Liver (tissue), 9 donors: ENCODE data around the gene ACTR10. TPM values are rescaled to one million over a fixed set of nuclear protein-coding genes. Genes with fewer than 3 reads are reported as not detected.

ENCODE experiments used
- DNase-seq: peaks from one replicate; pipeline ENCODE4 v3.0.0-alpha.2; 2017; ENCODE audit warnings: low spot score
- H3K27ac ChIP-seq, 2 donors: one replicate each; pipeline ENCODE4 v1.7.0; 2013; ENCODE audit warnings: inconsistent platforms in 2 of 2, low read length in 2 of 2, control low read depth in 1 of 2, low read depth in 1 of 2, mild to moderate bottlenecking in 1 of 2
- H3K27me3 ChIP-seq, 4 donors: one replicate each; pipeline versions ENCODE4 v1.6.1 to v1.7.0; 2013; ENCODE audit warnings: low read length in 3 of 4, inconsistent platforms in 1 of 4, mild to moderate bottlenecking in 1 of 4, moderate library complexity in 1 of 4; ENCODE audit not compliant: control insufficient read depth in 4 of 4, insufficient read depth in 4 of 4
- H3K36me3 ChIP-seq, 4 donors: one replicate each; pipeline versions ENCODE4 v1.6.1 to v1.7.0; 2013; ENCODE audit warnings: low read length in 3 of 4, mild to moderate bottlenecking in 3 of 4, low read depth in 1 of 4, moderate library complexity in 1 of 4; ENCODE audit not compliant: control insufficient read depth in 4 of 4, insufficient read depth in 3 of 4
- H3K4me1 ChIP-seq, 4 donors: one replicate each; pipeline versions ENCODE4 v1.6.1 to v1.7.0; 2013; ENCODE audit warnings: low read length in 3 of 4, mild to moderate bottlenecking in 3 of 4, moderate library complexity in 1 of 4; ENCODE audit not compliant: control insufficient read depth in 4 of 4, insufficient read depth in 4 of 4
- H3K4me3 ChIP-seq, 3 donors: one replicate each; pipeline versions ENCODE4 v1.6.1 to v1.7.0; 2013; ENCODE audit warnings: low read length in 3 of 3, control low read depth in 1 of 3, low read depth in 1 of 3, mild to moderate bottlenecking in 1 of 3
- H3K9ac ChIP-seq, 2 donors: one replicate each; pipeline ENCODE4 v1.7.0; 2013; ENCODE audit warnings: low read length in 2 of 2, mild to moderate bottlenecking in 2 of 2, moderate library complexity in 2 of 2, control low read depth in 1 of 2, low read depth in 1 of 2
- H3K9me3 ChIP-seq, 4 donors: one replicate each; pipeline versions ENCODE4 v1.6.1 to v1.7.0; 2013; ENCODE audit warnings: low read length in 3 of 4; ENCODE audit not compliant: control insufficient read depth in 4 of 4
- ATF3 ChIP-seq: IDR thresholded peaks from 2 replicates; pipeline ENCODE4 v1.6.1; 2016; ENCODE audit warnings: antibody characterized with exemption
- CTCF ChIP-seq: fragments of 150-350 bp; IDR thresholded peaks from 2 replicates; pipeline ENCODE4 v1.5.1; 2017; ENCODE audit warnings: improper control_type of control experiment, low read depth, low read length; ENCODE audit not compliant: missing input control
- EGR1 ChIP-seq, 2 donors: IDR thresholded peaks; 2 replicates each; pipeline ENCODE4 v1.6.1; 2016 to 2018; ENCODE audit warnings: antibody characterized with exemption in 2 of 2, low read depth in 2 of 2
- FOXA1 ChIP-seq: IDR thresholded peaks from 2 replicates; pipeline ENCODE4 v1.6.1; 2016; ENCODE audit warnings: antibody characterized with exemption
- FOXA2 ChIP-seq: IDR thresholded peaks from 2 replicates; pipeline ENCODE4 v1.6.1; 2016; ENCODE audit warnings: antibody characterized with exemption
- GABPA ChIP-seq, 2 donors: IDR thresholded peaks in 1 of 2; conservative IDR thresholded peaks in 1 of 2; 2 replicates each; pipeline ENCODE4 v1.6.1; 2016; ENCODE audit warnings: antibody characterized with exemption in 2 of 2, mild to moderate bottlenecking in 1 of 2, moderate library complexity in 1 of 2
- HNF4A ChIP-seq, 2 donors: conservative IDR thresholded peaks; 2 replicates each; pipeline ENCODE4 v1.6.1; 2016; ENCODE audit warnings: antibody characterized with exemption in 2 of 2, mild to moderate bottlenecking in 2 of 2
- HNF4G ChIP-seq: IDR thresholded peaks from 2 replicates; pipeline ENCODE4 v1.6.1; 2016; ENCODE audit warnings: antibody characterized with exemption
- JUND ChIP-seq, 2 donors: IDR thresholded peaks; 2 replicates each; pipeline ENCODE4 v1.6.1; 2016; ENCODE audit warnings: antibody characterized with exemption in 2 of 2
- MAX ChIP-seq: IDR thresholded peaks from 2 replicates; pipeline ENCODE4 v1.6.1; 2016; ENCODE audit warnings: antibody characterized with exemption
- NR2F2 ChIP-seq: IDR thresholded peaks from 2 replicates; pipeline ENCODE4 v1.6.1; 2016; ENCODE audit warnings: antibody characterized with exemption
- RAD21 ChIP-seq, 2 donors: IDR thresholded peaks; 2 replicates each; pipeline ENCODE4 v1.6.1; 2016; ENCODE audit warnings: antibody characterized with exemption in 2 of 2, mild to moderate bottlenecking in 2 of 2
- REST ChIP-seq: IDR thresholded peaks from 2 replicates; pipeline ENCODE4 v1.6.1; 2016; ENCODE audit warnings: antibody characterized with exemption, mild to moderate bottlenecking
- RXRA ChIP-seq, 2 donors: IDR thresholded peaks; 2 replicates each; pipeline ENCODE4 v1.6.1; 2017 to 2018; ENCODE audit warnings: antibody characterized with exemption in 2 of 2, mild to moderate bottlenecking in 1 of 2
- SP1 ChIP-seq: IDR thresholded peaks from 2 replicates; pipeline ENCODE4 v1.6.1; 2018; ENCODE audit warnings: antibody characterized with exemption, mild to moderate bottlenecking
- TAF1 ChIP-seq: conservative IDR thresholded peaks from 2 replicates; pipeline ENCODE4 v1.6.1; 2016; ENCODE audit warnings: antibody characterized with exemption, mild to moderate bottlenecking
- YY1 ChIP-seq: IDR thresholded peaks from 2 replicates; pipeline ENCODE4 v1.6.1; 2016; ENCODE audit warnings: antibody characterized with exemption, mild to moderate bottlenecking
- ZBTB33 ChIP-seq: IDR thresholded peaks from 2 replicates; pipeline ENCODE4 v1.6.1; 2016; ENCODE audit warnings: antibody characterized with exemption
- WGBS: extraction: QIAGEN DNeasy Blood & Tissue Kit; methylation state at CpG from one replicate; pipeline ENCODE4 v1.1.7; 2013; 5-methylcytosine and 5-hydroxymethylcytosine counted together
- polyA plus RNA-seq, 2 donors: library from polyadenylated mRNA; stranded (reverse) in 1 of 2; unstranded in 1 of 2; fragments of 200-250 nt in 1 of 2; fragments of >200 nt in 1 of 2; fragmentation: Nextera tagmentation in 1 of 2; extraction: Ambion mirVana in 1 of 2; gene quantifications; one replicate each; pipeline versions ENCODE4 v1.2.1 to v1.2.3, GENCODE V29; 2013 to 2015
- total RNA-seq, 2 donors: library from RNA; depleted of rRNA; stranded (reverse); fragments of >200 nt; gene quantifications; one replicate each; pipeline ENCODE4 v1.2.3, GENCODE V29; 2014
- donor health status: healthy.
- donor health status: healthy.
- donor health status: healthy.
- donor health status: healthy.
- donor health status: healthy.

Gene ACTR10
- total and polyA plus RNA-seq, 4 donors, result 19.2 to 42.0 (median 25.2) TPM

- no peaks in the 10 kb centered on the region for H3K36me3 ChIP-seq
- no peak overlapping the region for H3K9ac ChIP-seq
- H3K27me3 ChIP-seq, result no peaks in the 10 kb centered on the region
- no peak overlapping the region for H3K4me3 ChIP-seq
- H3K27ac ChIP-seq, result no peak overlapping the region
- 49% methylated on average over 5 of the region's 5 CpGs for WGBS
- H3K4me1 ChIP-seq, result peaks cover 0 to 3% (median 0%) of the 10 kb centered on the region in 4 donors
- no peak for TF ChIP-seq TAF1
- TF ChIP-seq GABPA (IDR thresholded peaks at IDR 0.05 in 1 of 2, conservative IDR thresholded peaks at IDR 0.05 in 1 of 2), result no peak
- TF ChIP-seq FOXA2, result no peak
- no peak for TF ChIP-seq CTCF
- TF ChIP-seq YY1, result no peak
- no peak for TF ChIP-seq EGR1 (IDR thresholded peaks at IDR 0.05; ENCODE audit: low read depth in 2 of 2)
- no peak for TF ChIP-seq FOXA1
- TF ChIP-seq RXRA (IDR thresholded peaks at IDR 0.05), result no peak
- no peak for TF ChIP-seq REST
- TF ChIP-seq JUND (IDR thresholded peaks at IDR 0.05), result no peak
- TF ChIP-seq NR2F2, result no peak
- TF ChIP-seq ZBTB33, result no peak
- no peak for TF ChIP-seq HNF4A (conservative IDR thresholded peaks at IDR 0.05)
- no peak for TF ChIP-seq HNF4G
- TF ChIP-seq ATF3, result no peak
- no peak for TF ChIP-seq SP1
- TF ChIP-seq MAX, result no peak
- DNase-seq, result no peak
- H3K9me3 ChIP-seq, result no peaks in the 10 kb centered on the region
Measured at GRCh38 chr14:58177125-58177524, 22.8 kb upstream of the ACTR10 start.

- Histone ChIP-seq H3K36me3 (no peaks in the 10 kb centered on the region), H3K4me1 (peaks cover 0 to 3% (median 0%) of the 10 kb centered on the region in 4 donors), H3K9ac (no peak overlapping the region), H3K27ac (no peak overlapping the region), H3K9me3 (no peaks in the 10 kb centered on the region), H3K4me3 (no peak overlapping the region), H3K27me3 (no peaks in the 10 kb centered on the region)
- 81% methylated on average over 2 of the region's 2 CpGs for WGBS
- no peak for DNase-seq
- TF ChIP-seq RAD21 (IDR thresholded peaks at IDR 0.05) (no peak), SP1 (no peak), JUND (IDR thresholded peaks at IDR 0.05) (no peak), EGR1 (IDR thresholded peaks at IDR 0.05; ENCODE audit: low read depth in 2 of 2) (no peak), REST (no peak), FOXA2 (no peak), CTCF (no peak)
Measured at GRCh38 chr14:58189176-58189575, 10.8 kb upstream of the ACTR10 start.
